Stimulated activated CD8-positive, alpha-beta memory T cell treated with anti-CD3 and anti-CD28 coated beads, Interleukin-7, amount 100 ng/mL, for 24 hours (primary cell): ENCODE results near the gene DHDH.

Source experiments
- DNase-seq: peaks from one replicate; pipeline ENCODE4 v3.0.0-alpha.2; 2020; ENCODE audit warnings: low read depth

DHDH gene

DNA sequence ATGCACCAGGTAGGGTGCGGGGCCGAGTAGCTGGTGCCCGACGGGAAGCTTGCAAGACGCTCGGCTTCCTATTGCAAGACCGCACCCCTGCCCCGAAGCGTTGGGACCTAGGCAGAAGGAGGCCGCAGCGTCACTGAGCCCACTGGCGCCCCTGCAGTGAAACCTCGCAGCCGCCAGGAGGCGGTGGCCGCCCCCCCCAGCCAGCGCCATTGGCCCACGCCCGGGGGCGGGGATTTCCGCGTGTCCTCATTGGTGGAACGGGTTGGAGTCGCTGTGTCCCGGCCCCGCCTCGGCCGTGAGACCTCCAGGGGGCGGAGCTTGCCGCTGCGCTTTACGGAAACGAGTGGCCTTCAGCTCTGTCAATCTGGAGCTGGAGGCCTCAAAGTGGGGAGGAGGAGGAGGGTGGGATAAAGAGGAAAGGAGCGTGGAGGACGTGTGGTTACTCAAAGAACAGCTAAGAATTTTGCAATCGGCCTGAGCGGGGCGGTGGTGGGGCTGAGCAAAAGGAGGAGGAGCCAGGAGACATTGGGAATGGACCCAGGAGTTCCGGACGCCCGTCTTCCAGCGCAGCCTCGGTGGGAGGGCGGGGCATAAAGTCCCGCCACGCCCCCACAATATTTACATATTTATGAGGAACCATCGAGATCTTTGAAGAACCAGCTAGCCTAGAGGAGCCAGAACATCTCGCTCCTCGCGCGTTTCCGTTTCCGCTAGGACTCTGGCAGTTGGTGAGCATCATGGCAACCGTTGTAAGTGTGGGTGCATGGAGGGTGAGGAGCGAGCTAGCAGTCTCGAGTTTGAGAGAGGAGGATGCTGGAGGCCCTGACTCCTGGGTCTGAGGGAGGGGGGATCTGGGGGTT lies 59.9 kb downstream of the DHDH start, which contains the start of the genes GYS1 and RUVBL2:
Gene GYS1 (minus strand): TSS at position 135 of the 860 bp plus-strand sequence. CDS start 197 bp downstream, outside the sequence.
Gene RUVBL2 (plus strand): TSS at position 713 of the 860 bp plus-strand sequence. CDS start 25 bp downstream, at position 738.
- DNase-seq = peak; percentile 98

DNA sequence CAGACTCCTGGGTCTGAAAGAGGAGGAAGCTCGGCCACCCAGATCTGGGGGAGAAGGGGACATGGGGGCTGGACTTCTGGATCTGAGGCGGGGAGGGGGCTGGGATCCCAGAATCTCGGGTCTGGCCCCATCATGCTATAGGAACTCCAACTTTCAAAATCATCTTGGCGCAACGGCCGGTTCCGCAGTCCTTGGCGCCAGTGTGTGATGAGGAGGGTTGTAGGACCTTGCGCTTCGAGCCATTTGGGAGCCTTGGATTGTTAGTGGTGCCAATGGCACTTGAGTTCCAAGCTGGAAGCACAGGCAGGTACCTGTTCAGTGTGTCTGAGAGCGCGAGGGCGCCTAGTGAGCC lies 60.5 kb downstream of the DHDH start:
- no peak for DNase-seq
